Measurements from ENCODE around the gene GMPR. TPM values are rescaled to one million over a fixed set of nuclear protein-coding genes. Genes with fewer than 3 reads are reported as not detected.

Gene GMPR
- total RNA-seq, 2 donors from 2014 or later: 14.0 to 14.7 TPM

GRCh38 chr6:16319813-16320532, 81.6 kb downstream of the GMPR start:
- intact Hi-C loops (cut with DNase I): no loop called here
- peak; percentile 87 for DNase-seq (ENCODE audit: low spot score)

- intact Hi-C loops (cut with DNase I): no loop called here
- no peak for DNase-seq (ENCODE audit: low spot score)
These were observed 82.3 kb downstream of the GMPR start for GRCh38 chr6:16320533-16321340.

- no peak for DNase-seq (ENCODE audit: low spot score)
- intact Hi-C loops (cut with DNase I): no loop called here
These were observed 82.9 kb downstream of the GMPR start for GRCh38 chr6:16321341-16321710.

- intact Hi-C loops (cut with DNase I): no loop called here
- DNase-seq (ENCODE audit: low spot score): no peak
These were observed 83.4 kb downstream of the GMPR start for GRCh38 chr6:16321826-16322225.

DNA sequence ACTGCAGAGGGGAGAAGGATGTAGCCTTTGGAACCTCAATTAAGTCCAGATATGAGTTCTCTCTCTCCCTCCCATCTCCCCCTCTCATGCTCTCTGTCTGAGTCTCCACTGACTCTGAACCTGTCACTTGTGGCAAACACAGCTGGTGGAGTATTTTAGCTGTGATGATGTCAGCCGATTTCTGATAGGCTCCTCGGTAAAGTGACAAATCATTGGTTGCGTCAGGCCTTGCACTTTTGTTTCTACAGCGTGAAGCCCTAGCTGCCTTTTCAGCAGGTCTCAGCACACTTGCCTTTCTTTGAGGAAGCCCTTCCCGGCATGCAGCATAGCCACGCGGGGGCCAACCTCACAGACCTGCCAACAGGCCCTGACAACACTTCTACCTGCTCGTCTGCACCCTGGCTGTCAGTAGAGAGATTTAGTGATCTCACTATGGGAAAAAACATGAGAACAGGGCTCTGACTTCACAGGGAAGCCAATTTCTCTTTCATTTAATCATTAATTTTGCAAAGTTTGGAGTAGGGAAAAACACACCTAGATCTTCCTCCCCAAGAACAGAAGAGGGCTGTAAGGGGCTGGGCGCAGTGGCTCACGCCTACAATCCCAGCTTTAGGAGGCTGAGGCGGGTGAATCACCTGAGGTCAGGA, 84.4 kb downstream of the GMPR start:
- intact Hi-C loops (cut with DNase I): no loop called here
- DNase-seq (ENCODE audit: low spot score): peak; percentile 86

GRCh38 chr6:16324184-16324583, 85.8 kb downstream of the GMPR start:
- intact Hi-C loops (cut with DNase I): no loop called here
- no peak for DNase-seq (ENCODE audit: low spot score)

- intact Hi-C loops (cut with DNase I): loop anchor here in 1 of 2 donors (5.0 kb wide), 1 partner anchor 83 kb away; no protein-coding TSS in a partner anchor
- no peak for DNase-seq (ENCODE audit: low spot score)
These were observed 86.3 kb downstream of the GMPR start for GRCh38 chr6:16324606-16325225.

- intact Hi-C loops (cut with DNase I): loop anchor here in 1 of 2 donors (5.0 kb wide), 1 partner anchor 81 kb away; no protein-coding TSS in a partner anchor
- DNase-seq (ENCODE audit: low spot score): no peak
These were observed 88.1 kb downstream of the GMPR start for GRCh38 chr6:16326531-16326930.

GRCh38 chr6:16326971-16327776, 88.8 kb downstream of the GMPR start:
- intact Hi-C loops (cut with DNase I): loop anchor here in 1 of 2 donors (5.0 kb wide), 1 partner anchor 80 kb away; no protein-coding TSS in a partner anchor
- no peak for DNase-seq (ENCODE audit: low spot score)

DNA sequence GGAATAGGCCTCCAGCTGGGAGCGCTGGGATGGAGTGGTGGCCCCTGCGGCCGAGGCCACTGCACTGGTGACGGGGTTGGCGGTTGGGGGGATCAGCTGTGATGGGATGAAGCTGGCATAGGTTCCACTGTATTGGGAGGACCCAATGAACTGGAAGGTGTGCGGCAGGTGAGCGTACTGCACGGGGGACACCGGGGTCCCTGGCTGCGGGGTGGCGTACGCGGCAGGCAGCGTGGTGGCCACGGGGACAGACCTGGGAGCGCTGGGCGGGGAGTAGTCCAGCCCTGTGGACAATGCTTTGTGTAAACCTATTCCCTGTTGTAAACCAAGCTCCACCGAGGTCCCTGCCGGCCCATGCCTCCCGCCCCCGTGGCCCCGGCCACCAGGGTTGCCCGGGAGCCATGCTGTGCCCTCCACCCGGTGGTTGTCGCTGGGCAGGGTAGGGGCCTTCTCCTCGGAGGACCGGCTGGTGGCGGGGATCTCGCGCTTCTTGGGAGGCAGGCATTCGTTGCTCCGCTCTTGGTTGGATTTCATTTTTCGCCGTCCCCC, 89.5 kb downstream of the GMPR start:
- intact Hi-C loops (cut with DNase I): loop anchor here in 1 of 2 donors (5.0 kb wide), 1 partner anchor 79 kb away; no protein-coding TSS in a partner anchor
- DNase-seq (ENCODE audit: low spot score): no peak

GRCh38 chr6:16329233-16329632, 90.8 kb downstream of the GMPR start:
- no peak for DNase-seq (ENCODE audit: low spot score)

GRCh38 chr6:16331384-16332174, 93.2 kb downstream of the GMPR start:
- intact Hi-C loops (cut with DNase I): loop anchor here in 1 of 2 donors (2.0 to 10.0 kb wide), 5 partner anchors 39 to 753 kb away; partner anchors contain the start of gene ATXN1
- peak; percentile 91 for DNase-seq (ENCODE audit: low spot score)

More at GRCh38 chr6:16329233-16329632, 90.8 kb downstream of the GMPR start:
- intact Hi-C loops (cut with DNase I): loop anchor here in 1 of 2 donors (5.0 kb wide), 1 partner anchor 78 kb away; no protein-coding TSS in a partner anchor

- peak; percentile 90 for DNase-seq (ENCODE audit: low spot score)
These were observed 93.8 kb downstream of the GMPR start for GRCh38 chr6:16332175-16332542.

DNA sequence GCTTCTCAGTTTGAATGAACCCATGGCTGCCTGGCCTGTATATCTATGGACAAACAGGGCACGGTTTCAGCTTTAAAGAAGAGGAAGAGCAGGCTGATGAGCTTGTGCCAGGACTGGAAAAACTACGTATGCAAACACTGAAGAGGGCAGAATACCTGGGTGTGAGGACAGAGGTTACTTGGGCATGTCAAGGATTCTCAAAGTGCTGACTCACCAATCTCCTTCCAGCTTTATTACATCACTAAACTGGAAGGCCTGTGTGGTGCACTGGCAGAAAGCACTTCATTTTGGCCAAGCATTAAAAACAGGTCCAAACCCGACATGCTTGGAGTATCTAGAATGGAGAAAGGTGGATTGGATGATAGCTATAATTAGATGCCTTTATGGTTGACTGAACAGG, 95.2 kb downstream of the GMPR start:
- no peak for DNase-seq (ENCODE audit: low spot score)

More at GRCh38 chr6:16332175-16332542, 93.8 kb downstream of the GMPR start:
- intact Hi-C loops (cut with DNase I): loop anchor here in 1 of 2 donors (2.0 to 10.0 kb wide), 4 partner anchors 40 to 753 kb away; partner anchors contain the start of gene ATXN1

DNA sequence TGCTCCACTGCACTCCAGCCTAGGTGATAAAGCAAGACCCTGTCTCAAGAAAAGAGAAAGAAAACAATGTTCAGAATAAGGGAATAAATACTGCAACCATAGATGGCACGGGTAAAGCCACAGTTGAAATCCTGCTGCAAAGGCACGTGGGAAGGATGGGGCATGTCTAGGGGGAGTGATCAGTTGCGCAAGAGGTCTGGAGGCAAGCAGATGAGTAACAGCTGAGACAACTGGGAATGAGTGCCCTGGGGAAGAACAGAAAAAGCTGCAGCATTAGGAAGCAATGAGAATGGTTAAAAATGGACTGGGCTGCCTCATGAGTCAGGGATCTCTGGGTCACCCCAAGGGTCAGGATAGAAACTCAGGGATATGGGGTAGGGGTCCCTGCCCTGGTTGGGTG, 96.3 kb downstream of the GMPR start:
- DNase-seq (ENCODE audit: low spot score): peak; percentile 88
- intact Hi-C loops (cut with DNase I): loop anchor here in 1 of 2 donors (5.0 to 10.0 kb wide), 3 partner anchors 42 to 750 kb away; partner anchors contain the start of gene ATXN1

More for the DNA sequence above, 95.2 kb downstream of the GMPR start:
- intact Hi-C loops (cut with DNase I): loop anchor here in 1 of 2 donors (2.0 to 10.0 kb wide), 4 partner anchors 41 to 751 kb away; partner anchors contain the start of gene ATXN1

DNA sequence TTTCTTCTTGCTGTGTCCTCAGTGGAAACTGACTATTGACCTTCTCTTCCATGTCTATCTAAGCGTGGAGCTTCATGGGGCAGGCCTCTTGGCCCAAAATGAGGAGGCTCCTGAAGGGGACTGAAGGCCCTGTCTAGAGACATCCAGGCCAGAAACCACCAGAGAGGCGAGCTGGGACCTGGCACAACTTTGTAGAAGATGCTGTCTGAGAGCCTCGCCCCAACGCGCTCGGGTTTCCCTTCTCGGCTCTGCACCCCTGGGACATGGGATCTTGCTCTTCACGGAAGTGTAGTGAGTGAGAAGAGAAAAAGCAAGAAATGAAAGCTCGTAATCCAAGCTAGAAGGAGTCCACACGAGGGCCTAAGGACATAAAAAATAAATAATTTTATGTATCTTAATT, 96.8 kb downstream of the GMPR start:
- no peak for DNase-seq (ENCODE audit: low spot score)

More for the DNA sequence above, 96.8 kb downstream of the GMPR start:
- intact Hi-C loops (cut with DNase I): loop anchor here in 1 of 2 donors (10.0 kb wide), 1 partner anchor 750 kb away; no protein-coding TSS in a partner anchor

Data from posterior vena cava (tissue), 2 donors.